Vagina (tissue), 2 donors: ENCODE results near the gene CXCR4. TPM values are rescaled to one million over a fixed set of nuclear protein-coding genes. Genes with fewer than 3 reads are reported as not detected.

ENCODE experiments used
- DNase-seq, 2 donors: peaks; one replicate each; pipeline ENCODE4 v3.0.0-alpha.2; 2017; ENCODE audit errors: extremely low spot score in 2 of 2
- H3K27ac ChIP-seq: fragments of 200-600 bp; sonication (generic); one replicate; pipeline ENCODE4 v1.5.1; 2019
- H3K27me3 ChIP-seq: fragments of 200-600 bp; sonication (generic); one replicate; pipeline ENCODE4 v1.5.1; 2019
- H3K36me3 ChIP-seq, 2 donors: fragments of 200-600 bp; sonication (generic); one replicate each; pipeline ENCODE4 v1.5.1; 2017 to 2019
- H3K4me1 ChIP-seq: fragments of 200-600 bp; sonication (generic); one replicate; pipeline ENCODE4 v1.5.1; 2019
- H3K4me3 ChIP-seq, 2 donors: fragments of 200-600 bp; sonication (generic); 1 replicate in 1 of 2; 2 replicates in 1 of 2; pipeline ENCODE4 v1.5.1; 2016 to 2019
- H3K9me3 ChIP-seq: fragments of 200-600 bp; sonication (generic); one replicate; pipeline ENCODE4 v1.5.1; 2019
- POLR2A ChIP-seq, 2 donors: fragments of 450-650 bp; IDR thresholded peaks; one replicate each; pipeline ENCODE4 v1.6.1; 2017; ENCODE audit warnings: antibody characterized with exemption in 2 of 2, mild to moderate bottlenecking in 2 of 2, moderate library complexity in 2 of 2
- POLR2AphosphoS5 ChIP-seq, 2 donors: sonication (generic); formaldehyde crosslinking; IDR thresholded peaks; one replicate each; pipeline ENCODE4 v1.9.0; 2017; ENCODE audit warnings: antibody characterized with exemption in 2 of 2, mild to moderate bottlenecking in 2 of 2, low read depth in 1 of 2; ENCODE audit not compliant: insufficient read depth in 1 of 2
- intact Hi-C: fragments of 100-400 bp; cut with DNase I; formaldehyde crosslinking; loops from one replicate; pipeline ENCODE4 v1.15.1; 2023
- total RNA-seq: library from RNA; depleted of rRNA; stranded (reverse); fragments of >200 nt; gene quantifications from one replicate; pipeline ENCODE4 v1.2.3, GENCODE V29; 2016
- TF ChIP-seq, protein P1 (sequence below), 3 experiments: fragments of 450-650 bp in 2 of 3; fragments of 200-600 bp in 1 of 3; sonication (generic) in 1 of 3; IDR thresholded peaks; one replicate each; pipeline ENCODE4 v1.5.1; 2017 to 2019; ENCODE audit warnings: antibody characterized with exemption in 3 of 3, mild to moderate bottlenecking in 2 of 3, moderate library complexity in 2 of 3

The CXCR4 gene
- total RNA-seq, 1 donor from 2014 or later, result 39.5 TPM

DNA sequence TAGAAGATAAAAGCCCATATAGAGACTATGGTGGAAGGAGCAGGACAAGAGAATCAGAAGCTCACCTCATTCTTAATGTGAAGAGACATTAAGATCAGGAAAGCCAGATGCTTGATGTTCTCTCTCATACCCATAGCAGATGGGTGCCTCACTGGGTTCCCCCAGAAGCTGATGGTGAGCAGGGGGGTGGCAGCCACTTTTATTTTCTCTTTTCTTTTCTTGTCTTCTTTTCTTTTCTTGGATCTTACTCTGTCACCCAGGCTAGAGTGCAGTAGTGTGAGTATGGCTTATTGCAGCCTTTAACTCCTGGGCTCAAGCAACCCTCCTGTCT lies 14.8 kb upstream of the CXCR4 start:
- no peaks in the 10 kb centered on the region for H3K4me1 ChIP-seq
- peak overlapping the region; percentile 52 for H3K27ac ChIP-seq
- intact Hi-C loops, result no loop called here
- H3K9me3 ChIP-seq, result no peaks in the 10 kb centered on the region
- no peak for DNase-seq
- no peak for TF ChIP-seq POLR2A (IDR thresholded peaks at IDR 0.05)
- no peak for TF ChIP-seq POLR2AphosphoS5 (IDR thresholded peaks at IDR 0.05; ENCODE audit: insufficient read depth in 1 of 2, low read depth in 1 of 2)
- TF ChIP-seq, protein P1, sequence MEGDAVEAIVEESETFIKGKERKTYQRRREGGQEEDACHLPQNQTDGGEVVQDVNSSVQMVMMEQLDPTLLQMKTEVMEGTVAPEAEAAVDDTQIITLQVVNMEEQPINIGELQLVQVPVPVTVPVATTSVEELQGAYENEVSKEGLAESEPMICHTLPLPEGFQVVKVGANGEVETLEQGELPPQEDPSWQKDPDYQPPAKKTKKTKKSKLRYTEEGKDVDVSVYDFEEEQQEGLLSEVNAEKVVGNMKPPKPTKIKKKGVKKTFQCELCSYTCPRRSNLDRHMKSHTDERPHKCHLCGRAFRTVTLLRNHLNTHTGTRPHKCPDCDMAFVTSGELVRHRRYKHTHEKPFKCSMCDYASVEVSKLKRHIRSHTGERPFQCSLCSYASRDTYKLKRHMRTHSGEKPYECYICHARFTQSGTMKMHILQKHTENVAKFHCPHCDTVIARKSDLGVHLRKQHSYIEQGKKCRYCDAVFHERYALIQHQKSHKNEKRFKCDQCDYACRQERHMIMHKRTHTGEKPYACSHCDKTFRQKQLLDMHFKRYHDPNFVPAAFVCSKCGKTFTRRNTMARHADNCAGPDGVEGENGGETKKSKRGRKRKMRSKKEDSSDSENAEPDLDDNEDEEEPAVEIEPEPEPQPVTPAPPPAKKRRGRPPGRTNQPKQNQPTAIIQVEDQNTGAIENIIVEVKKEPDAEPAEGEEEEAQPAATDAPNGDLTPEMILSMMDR (IDR thresholded peaks at IDR 0.05), result no peak
- H3K27me3 ChIP-seq, result no peaks in the 10 kb centered on the region
- H3K4me3 ChIP-seq, result no peak overlapping the region
- H3K36me3 ChIP-seq, result no peaks in the 10 kb centered on the region

DNA sequence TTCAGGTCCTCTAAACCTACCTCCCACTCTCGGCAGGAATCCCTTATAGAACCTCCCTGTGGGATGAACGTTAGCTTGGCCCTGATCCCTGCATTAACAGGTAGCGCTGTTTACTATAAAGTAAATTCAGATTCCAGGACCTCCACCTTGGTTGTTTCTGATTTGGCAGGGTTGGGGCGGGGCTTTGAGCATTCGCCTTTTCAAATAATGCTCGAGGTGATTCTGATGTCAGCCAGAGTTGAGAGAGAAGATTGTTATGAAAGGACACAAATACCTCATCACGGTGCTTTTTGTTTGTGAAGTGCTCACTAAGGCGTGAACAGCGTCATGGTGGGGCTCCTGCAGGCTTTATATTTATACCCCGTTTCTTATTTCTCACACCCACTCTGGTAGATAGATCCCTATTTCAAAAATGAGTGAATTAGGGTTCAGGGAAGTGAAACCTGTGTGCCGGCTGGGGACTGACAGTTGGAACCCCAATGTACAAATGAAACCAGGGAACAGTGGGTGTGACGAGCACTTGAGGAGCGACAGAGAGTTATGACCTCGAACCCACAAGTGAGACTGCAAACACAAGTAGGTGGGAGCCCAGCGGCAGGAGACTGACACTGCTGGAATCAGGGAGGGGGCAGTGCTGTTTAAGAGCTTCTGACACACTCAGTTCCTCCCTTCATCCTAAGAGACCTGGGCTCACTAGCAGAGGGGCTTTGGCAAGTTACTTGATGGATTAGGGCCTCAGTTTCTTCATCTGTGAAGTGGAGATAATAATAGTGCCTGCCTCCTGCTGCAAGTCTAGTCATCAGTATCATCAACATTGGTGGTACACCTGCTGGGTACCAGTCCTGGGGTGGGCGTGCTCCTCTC lies 14.2 kb upstream of the CXCR4 start:
- Histone ChIP-seq H3K4me3 (no peak overlapping the region), H3K27me3 (no peaks in the 10 kb centered on the region), H3K4me1 (no peaks in the 10 kb centered on the region), H3K36me3 (no peaks in the 10 kb centered on the region), H3K9me3 (no peaks in the 10 kb centered on the region), H3K27ac (peak overlapping the region; percentile 52)
- TF ChIP-seq, protein P1 (IDR thresholded peaks at IDR 0.05), result no peak
- TF ChIP-seq POLR2AphosphoS5 (IDR thresholded peaks at IDR 0.05; ENCODE audit: insufficient read depth in 1 of 2, low read depth in 1 of 2) (no peak), POLR2A (IDR thresholded peaks at IDR 0.05) (peak in 1 of 2 donors; percentile 6)
- intact Hi-C loops, result no loop called here
- no peak for DNase-seq

DNA sequence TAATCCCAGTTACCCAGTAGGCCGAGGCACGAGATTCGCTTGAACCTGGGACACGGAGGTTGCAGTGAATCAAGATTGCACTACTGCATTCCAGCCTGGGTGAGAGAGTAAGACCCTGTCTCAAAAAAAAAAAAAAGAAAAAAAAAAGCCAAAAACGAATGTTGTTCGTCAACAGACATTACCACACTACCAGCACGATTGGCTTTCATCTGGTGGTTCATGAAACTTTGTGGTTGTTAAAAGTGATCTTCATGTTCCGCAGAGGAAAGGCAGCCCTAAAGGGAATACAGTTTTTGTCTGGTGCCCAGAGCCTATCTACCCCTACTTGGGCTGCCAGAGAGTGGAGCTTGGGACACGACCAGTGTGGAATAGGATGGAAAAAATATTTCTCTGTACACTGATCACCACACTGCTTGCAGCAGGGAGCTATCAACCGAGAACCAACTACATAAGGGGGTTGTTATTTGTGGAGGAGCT lies 13.6 kb upstream of the CXCR4 start:
- Histone ChIP-seq H3K4me1 (no peaks in the 10 kb centered on the region), H3K27me3 (no peaks in the 10 kb centered on the region), H3K4me3 (no peak overlapping the region), H3K36me3 (no peaks in the 10 kb centered on the region), H3K27ac (peak overlapping the region; percentile 52), H3K9me3 (no peaks in the 10 kb centered on the region)
- DNase-seq, result no peak
- TF ChIP-seq POLR2A (IDR thresholded peaks at IDR 0.05) (no peak), POLR2AphosphoS5 (IDR thresholded peaks at IDR 0.05; ENCODE audit: insufficient read depth in 1 of 2, low read depth in 1 of 2) (no peak)
- TF ChIP-seq, protein P1 (IDR thresholded peaks at IDR 0.05), result no peak
- intact Hi-C loops, result no loop called here

DNA sequence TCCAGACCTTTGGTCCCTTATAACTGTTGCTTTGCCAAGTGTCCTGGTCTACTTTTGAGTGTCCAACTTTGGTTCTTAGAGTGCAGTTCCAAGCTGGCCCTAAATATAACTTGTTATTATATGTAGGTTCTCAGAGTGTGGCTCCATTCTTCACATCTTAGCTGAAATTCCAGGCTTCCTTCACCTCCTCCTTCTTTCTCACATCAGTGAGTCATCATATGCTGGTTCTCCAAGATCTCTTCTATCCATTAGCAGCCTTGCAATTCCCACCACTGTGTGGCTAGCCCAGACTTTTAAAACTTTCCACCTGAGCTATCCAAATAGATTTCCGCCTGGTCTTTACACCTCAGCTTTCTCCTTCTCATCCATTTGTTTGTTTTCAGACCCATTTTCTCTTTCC lies 12.6 kb upstream of the CXCR4 start:
- no peaks in the 10 kb centered on the region for H3K27me3 ChIP-seq
- no peak overlapping the region for H3K4me3 ChIP-seq
- TF ChIP-seq POLR2AphosphoS5 (IDR thresholded peaks at IDR 0.05; ENCODE audit: insufficient read depth in 1 of 2, low read depth in 1 of 2), result no peak
- TF ChIP-seq, protein P1 (IDR thresholded peaks at IDR 0.05), result no peak
- TF ChIP-seq POLR2A (IDR thresholded peaks at IDR 0.05), result no peak
- no peaks in the 10 kb centered on the region for H3K4me1 ChIP-seq
- H3K36me3 ChIP-seq, result no peaks in the 10 kb centered on the region
- intact Hi-C loops, result no loop called here
- no peak overlapping the region for H3K27ac ChIP-seq
- H3K9me3 ChIP-seq, result no peaks in the 10 kb centered on the region
- DNase-seq, result no peak

DNA sequence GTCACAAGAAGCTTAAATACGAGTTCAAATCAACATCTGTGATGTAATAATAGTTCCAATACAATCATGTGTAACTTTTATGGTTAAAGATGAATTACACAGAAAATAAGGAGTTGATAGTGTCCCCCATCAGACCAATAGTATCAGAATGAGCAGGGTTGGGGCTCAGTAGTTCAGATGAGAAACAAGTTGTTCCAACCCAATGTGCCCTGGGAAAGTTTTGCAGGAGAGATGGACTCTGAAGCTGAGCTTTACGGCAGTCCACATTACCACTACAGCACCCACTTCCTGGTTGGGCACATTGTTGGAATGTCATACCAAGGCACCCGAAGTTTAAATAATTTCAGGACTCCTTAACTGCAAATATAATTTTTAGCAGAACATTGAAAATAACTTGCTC lies 12.1 kb upstream of the CXCR4 start:
- no peak for TF ChIP-seq POLR2AphosphoS5 (IDR thresholded peaks at IDR 0.05; ENCODE audit: insufficient read depth in 1 of 2, low read depth in 1 of 2)
- TF ChIP-seq, protein P1 (IDR thresholded peaks at IDR 0.05), result no peak
- TF ChIP-seq POLR2A (IDR thresholded peaks at IDR 0.05), result no peak
- no peaks in the 10 kb centered on the region for H3K9me3 ChIP-seq
- H3K27me3 ChIP-seq, result no peaks in the 10 kb centered on the region
- no peak for DNase-seq
- no peak overlapping the region for H3K27ac ChIP-seq
- H3K36me3 ChIP-seq, result no peaks in the 10 kb centered on the region
- no peaks in the 10 kb centered on the region for H3K4me1 ChIP-seq
- intact Hi-C loops, result no loop called here
- H3K4me3 ChIP-seq, result no peak overlapping the region
